HEK293T (cell line): ENCODE results near the gene NDOR1.

ENCODE experiments used
- ARNT ChIP-seq: fragments of 450-650 bp; IDR thresholded peaks from 2 replicates; pipeline ENCODE4 v1.6.1; 2017; ENCODE audit warnings: mild to moderate bottlenecking
- BHLHE40 ChIP-seq: fragments of 450-650 bp; IDR thresholded peaks from 2 replicates; pipeline ENCODE4 v1.6.1; 2016; ENCODE audit warnings: mild to moderate bottlenecking, moderate library complexity, borderline replicate concordance
- FOXA1 ChIP-seq: fragments of 450-650 bp; IDR thresholded peaks from 2 replicates; pipeline ENCODE4 v1.6.1; 2016; ENCODE audit warnings: mild to moderate bottlenecking
- FOXK2 ChIP-seq: fragments of 450-650 bp; IDR thresholded peaks from 2 replicates; pipeline ENCODE4 v1.6.1; 2016; ENCODE audit warnings: mild to moderate bottlenecking
- FOXM1 ChIP-seq: fragments of 450-650 bp; IDR thresholded peaks from 2 replicates; pipeline ENCODE4 v1.6.1; 2017; ENCODE audit warnings: mild to moderate bottlenecking, borderline replicate concordance
- HDGF ChIP-seq: fragments of 450-650 bp; IDR thresholded peaks from 2 replicates; pipeline ENCODE4 v1.6.1; 2017; ENCODE audit warnings: antibody characterized with exemption, borderline replicate concordance
- LEF1 ChIP-seq: fragments of 450-650 bp; IDR thresholded peaks from 2 replicates; pipeline ENCODE4 v1.6.1; 2017; ENCODE audit warnings: mild to moderate bottlenecking, borderline replicate concordance
- SP1 ChIP-seq: fragments of 450-650 bp; IDR thresholded peaks from 2 replicates; pipeline ENCODE4 v1.6.1; 2017
- SUZ12 ChIP-seq: fragments of 450-650 bp; IDR thresholded peaks from 2 replicates; pipeline ENCODE4 v1.6.1; 2016; ENCODE audit warnings: mild to moderate bottlenecking
- ZNF384 ChIP-seq: fragments of 450-650 bp; IDR thresholded peaks from 2 replicates; pipeline ENCODE4 v1.6.1; 2016

- TF ChIP-seq ARNT (no peak), ZNF384 (no peak), FOXK2 (no peak), SP1 (no peak), FOXM1 (no peak), BHLHE40 (no peak), SUZ12 (no peak), LEF1 (no peak), HDGF (no peak), FOXA1 (no peak)
These were observed 17.4 kb upstream of the NDOR1 start for GRCh38 chr9:137188086-137188489.
